GM12801 (cell line): ENCODE measurements around the gene ABHD6.

Experiments
- TF ChIP-seq, protein P1 (sequence below): IDR thresholded peaks from one replicate; pipeline ENCODE4 v1.5.1; 2011; ENCODE audit warnings: control low read depth; ENCODE audit not compliant: insufficient read length; ENCODE audit errors: extremely low read depth

The ABHD6 gene

DNA sequence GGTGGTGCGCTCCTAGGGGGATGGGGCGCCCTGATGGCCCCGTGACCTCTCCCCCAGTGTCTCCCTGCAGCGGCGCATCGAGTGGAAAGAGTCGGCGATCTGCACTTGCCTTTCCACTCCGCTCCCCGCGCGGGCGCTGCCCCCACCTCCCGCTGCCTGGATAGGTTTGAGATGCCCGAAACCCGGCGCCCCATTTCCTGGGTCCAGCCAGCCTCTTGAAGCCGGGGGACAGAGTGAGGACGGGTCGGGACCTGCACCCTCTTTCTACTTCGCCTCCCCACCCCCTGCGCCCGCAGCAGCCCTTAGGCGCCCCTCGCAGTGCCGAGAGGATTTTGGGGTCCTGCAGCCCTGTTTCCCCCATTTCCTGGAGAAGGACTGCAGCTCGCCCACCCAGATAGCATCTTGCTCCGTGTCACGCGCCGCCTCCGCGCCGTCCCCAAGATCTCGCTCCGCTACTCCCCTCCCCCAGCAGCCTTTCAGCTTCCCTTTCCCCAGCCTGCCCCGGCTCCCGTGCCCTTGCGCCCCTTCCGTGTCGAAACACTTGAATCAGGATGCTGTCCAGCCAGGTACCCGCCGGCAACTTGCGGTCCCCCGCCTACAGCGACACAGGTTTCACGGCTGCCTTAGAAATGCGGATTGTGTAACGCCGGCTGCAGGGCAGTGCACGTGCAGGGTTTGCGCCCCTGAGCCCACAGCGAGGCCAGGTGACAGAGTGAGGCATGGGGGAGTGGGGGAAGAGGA is 519 bp downstream of the ABHD6 start:
- TF ChIP-seq, protein P1, sequence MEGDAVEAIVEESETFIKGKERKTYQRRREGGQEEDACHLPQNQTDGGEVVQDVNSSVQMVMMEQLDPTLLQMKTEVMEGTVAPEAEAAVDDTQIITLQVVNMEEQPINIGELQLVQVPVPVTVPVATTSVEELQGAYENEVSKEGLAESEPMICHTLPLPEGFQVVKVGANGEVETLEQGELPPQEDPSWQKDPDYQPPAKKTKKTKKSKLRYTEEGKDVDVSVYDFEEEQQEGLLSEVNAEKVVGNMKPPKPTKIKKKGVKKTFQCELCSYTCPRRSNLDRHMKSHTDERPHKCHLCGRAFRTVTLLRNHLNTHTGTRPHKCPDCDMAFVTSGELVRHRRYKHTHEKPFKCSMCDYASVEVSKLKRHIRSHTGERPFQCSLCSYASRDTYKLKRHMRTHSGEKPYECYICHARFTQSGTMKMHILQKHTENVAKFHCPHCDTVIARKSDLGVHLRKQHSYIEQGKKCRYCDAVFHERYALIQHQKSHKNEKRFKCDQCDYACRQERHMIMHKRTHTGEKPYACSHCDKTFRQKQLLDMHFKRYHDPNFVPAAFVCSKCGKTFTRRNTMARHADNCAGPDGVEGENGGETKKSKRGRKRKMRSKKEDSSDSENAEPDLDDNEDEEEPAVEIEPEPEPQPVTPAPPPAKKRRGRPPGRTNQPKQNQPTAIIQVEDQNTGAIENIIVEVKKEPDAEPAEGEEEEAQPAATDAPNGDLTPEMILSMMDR: no peak

- TF ChIP-seq, protein P1: no peak
These were observed 1.2 kb downstream of the ABHD6 start for GRCh38 chr3:58238830-58239229.

DNA sequence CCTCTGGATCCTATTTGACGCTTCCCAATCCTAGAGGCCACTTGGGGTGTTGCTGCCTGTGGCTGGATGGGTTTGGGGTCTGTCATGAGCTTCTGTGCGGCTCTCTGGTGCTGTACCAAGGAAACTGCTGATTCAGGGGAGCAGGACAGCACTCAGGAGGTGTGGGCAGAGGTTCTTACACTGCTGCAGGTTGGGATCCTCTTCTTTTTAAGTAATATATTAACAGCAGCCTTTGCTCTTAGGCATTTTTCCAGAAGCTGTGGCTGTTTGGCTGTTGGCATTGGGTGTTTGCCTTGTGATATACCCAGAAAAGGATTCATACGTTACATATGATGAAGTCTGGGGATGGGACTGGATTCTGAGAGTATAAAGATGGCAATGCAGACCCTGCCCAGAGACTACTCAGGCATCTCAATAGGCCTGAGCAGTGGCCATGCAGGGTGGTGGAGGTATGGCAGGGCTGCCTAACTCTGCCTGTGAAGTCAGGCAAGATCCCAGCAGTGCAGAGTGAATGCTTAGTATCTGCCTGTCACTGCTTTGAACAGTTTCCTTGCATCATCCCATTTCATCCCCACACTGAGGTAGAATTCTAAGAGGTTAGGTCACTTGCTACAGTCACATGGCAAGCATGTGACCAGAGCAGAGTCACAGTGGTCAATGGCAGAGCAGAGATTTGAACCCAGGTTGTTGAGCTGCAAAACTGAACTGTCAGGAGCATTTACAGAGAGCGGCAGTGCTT is 3.9 kb downstream of the ABHD6 start:
- TF ChIP-seq, protein P1: no peak

- TF ChIP-seq, protein P1: no peak
These were observed 4.7 kb downstream of the ABHD6 start for GRCh38 chr3:58242340-58242739.

GRCh38 chr3:58243976-58244585 is 6.5 kb downstream of the ABHD6 start:
- TF ChIP-seq, protein P1: no peak

GRCh38 chr3:58246148-58247047 is 8.8 kb downstream of the ABHD6 start:
- TF ChIP-seq, protein P1: no peak
